ENCODE results near the gene CLCN1.

CLCN1 gene

DNA sequence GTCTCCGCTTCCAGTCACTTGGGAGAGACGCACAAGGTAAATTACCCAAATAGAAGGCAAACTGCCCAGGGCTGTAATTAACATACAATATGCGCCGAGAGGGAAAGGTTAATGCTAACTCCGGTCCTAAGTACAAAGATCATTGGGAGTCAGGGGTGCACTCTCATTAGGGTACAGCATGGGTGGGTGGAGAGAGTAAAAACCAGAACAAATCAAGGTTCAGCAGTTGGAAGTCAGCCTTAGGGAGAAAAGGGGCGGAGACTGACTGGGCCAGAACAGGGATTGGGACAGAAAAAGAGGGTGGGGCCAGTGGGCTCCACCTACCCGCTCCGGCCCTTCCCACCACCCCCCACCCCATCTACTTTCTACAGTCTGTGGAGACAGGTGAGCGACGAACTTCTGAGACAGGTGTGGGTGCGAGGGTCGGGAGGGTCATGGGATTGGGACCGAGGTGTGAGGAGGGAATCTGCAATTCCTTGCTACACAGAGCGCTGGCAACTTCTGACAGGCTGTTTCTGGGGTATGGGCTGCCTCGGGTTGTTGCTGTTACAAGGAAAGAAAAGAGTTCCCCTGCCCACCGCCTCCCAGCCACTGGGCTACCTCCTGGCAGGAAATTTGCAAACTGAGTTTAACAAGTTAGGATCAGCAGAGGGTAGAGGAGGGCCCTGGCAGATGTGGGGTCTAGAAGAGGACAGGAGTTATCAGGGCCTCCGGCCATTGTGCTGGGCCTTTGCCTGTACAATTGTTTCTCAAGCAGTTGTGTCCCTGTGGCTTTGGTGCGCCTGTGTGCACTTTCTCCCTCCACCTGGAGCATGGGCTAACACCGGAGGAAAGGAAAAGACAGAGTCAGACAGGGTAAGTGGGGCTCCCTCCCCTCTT, 31.1 kb upstream of the CLCN1 start, which contains the start of gene TMEM139:
Gene TMEM139, plus strand, starts transcription at position 368 of the 879 bp plus-strand sequence. CDS start 1,000 bp downstream, outside the sequence.
- no peak for DNase-seq (ENCODE audit: low read depth)

DNA sequence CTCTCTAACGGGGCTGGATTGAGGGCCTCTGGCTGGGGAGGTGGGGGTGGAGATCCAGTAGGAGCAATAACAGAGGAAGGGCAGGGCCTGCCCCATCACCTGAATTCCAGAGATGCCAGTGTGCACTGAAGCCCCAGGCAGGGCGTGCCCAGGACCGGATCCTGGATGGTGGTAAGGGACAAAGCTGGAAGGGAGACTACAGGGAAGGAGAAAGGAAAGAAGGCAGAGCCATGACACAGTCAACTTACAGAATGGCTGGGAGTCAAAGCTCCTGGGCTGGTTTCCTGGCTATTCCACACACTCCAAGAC, 30.5 kb upstream of the CLCN1 start:
- DNase-seq (ENCODE audit: low read depth) = no peak
- no peak overlapping the region for H3K4me3 ChIP-seq (ENCODE audit: low read depth, low read length)
- TF ChIP-seq, protein P1, sequence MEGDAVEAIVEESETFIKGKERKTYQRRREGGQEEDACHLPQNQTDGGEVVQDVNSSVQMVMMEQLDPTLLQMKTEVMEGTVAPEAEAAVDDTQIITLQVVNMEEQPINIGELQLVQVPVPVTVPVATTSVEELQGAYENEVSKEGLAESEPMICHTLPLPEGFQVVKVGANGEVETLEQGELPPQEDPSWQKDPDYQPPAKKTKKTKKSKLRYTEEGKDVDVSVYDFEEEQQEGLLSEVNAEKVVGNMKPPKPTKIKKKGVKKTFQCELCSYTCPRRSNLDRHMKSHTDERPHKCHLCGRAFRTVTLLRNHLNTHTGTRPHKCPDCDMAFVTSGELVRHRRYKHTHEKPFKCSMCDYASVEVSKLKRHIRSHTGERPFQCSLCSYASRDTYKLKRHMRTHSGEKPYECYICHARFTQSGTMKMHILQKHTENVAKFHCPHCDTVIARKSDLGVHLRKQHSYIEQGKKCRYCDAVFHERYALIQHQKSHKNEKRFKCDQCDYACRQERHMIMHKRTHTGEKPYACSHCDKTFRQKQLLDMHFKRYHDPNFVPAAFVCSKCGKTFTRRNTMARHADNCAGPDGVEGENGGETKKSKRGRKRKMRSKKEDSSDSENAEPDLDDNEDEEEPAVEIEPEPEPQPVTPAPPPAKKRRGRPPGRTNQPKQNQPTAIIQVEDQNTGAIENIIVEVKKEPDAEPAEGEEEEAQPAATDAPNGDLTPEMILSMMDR (IDR thresholded peaks at IDR 0.05; ENCODE audit: low read depth, low read length) = no peak
- TF ChIP-seq MYC (IDR thresholded peaks at IDR 0.05; ENCODE audit: low read depth, low read length) = no peak
- TF ChIP-seq, protein P2, sequence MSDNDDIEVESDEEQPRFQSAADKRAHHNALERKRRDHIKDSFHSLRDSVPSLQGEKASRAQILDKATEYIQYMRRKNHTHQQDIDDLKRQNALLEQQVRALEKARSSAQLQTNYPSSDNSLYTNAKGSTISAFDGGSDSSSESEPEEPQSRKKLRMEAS (IDR thresholded peaks at IDR 0.05; ENCODE audit: low read depth, low read length) = no peak

More for the DNA sequence above, 31.1 kb upstream of the CLCN1 start, which contains the start of gene TMEM139:
- TF ChIP-seq POLR2A (IDR thresholded peaks at IDR 0.05; ENCODE audit: extremely low read depth, insufficient read length) = no peak
- TF ChIP-seq, protein P1 (IDR thresholded peaks at IDR 0.05; ENCODE audit: low read depth, low read length) = no peak
- no peak for TF ChIP-seq MYC (IDR thresholded peaks at IDR 0.05; ENCODE audit: low read depth, low read length)
- TF ChIP-seq, protein P2 (IDR thresholded peaks at IDR 0.05; ENCODE audit: low read depth, low read length) = no peak
- no peak within 1 kb of the TSS for H3K4me3 ChIP-seq (ENCODE audit: low read depth, low read length)

DNA sequence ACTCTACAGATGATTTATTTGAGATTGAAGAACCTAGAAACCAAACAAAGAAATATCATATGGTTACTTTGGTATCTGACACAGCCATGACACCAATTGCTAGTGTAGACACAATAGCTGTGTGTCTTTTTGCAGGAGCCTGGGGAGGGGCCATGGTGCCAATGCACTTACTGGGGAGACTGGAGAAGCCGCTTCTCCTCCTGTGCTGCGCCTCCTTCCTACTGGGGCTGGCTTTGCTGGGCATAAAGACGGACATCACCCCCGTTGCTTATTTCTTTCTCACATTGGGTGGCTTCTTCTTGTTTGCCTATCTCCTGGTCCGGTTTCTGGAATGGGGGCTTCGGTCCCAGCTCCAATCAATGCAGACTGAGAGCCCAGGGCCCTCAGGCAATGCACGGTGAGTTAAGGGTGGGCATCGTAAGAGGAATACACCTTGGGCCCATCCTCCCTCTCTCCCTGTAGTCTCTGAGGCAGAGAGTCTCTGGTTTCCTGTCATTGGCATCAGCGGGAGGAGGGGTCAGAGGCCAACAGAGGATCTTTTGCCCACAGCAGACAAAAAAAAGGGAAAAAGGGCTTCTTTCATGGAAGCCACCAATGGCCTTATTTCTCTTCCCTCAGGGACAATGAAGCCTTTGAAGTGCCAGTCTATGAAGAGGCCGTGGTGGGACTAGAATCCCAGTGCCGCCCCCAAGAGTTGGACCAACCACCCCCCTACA, 29.9 kb upstream of the CLCN1 start:
- H3K4me3 ChIP-seq (ENCODE audit: low read depth, low read length) = no peak overlapping the region
- DNase-seq (ENCODE audit: low read depth) = no peak
- TF ChIP-seq MYC (IDR thresholded peaks at IDR 0.05; ENCODE audit: low read depth, low read length) = no peak
- TF ChIP-seq, protein P1 (IDR thresholded peaks at IDR 0.05; ENCODE audit: low read depth, low read length) = no peak
- TF ChIP-seq POLR2A (IDR thresholded peaks at IDR 0.05; ENCODE audit: extremely low read depth, insufficient read length) = no peak
- TF ChIP-seq, protein P2 (IDR thresholded peaks at IDR 0.05; ENCODE audit: low read depth, low read length) = no peak

DNA sequence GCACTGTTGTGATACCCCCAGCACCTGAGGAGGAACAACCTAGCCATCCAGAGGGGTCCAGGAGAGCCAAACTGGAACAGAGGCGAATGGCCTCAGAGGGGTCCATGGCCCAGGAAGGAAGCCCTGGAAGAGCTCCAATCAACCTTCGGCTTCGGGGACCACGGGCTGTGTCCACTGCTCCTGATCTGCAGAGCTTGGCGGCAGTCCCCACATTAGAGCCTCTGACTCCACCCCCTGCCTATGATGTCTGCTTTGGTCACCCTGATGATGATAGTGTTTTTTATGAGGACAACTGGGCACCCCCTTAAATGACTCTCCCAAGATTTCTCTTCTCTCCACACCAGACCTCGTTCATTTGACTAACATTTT, 29.4 kb upstream of the CLCN1 start:
- no peak overlapping the region for H3K4me3 ChIP-seq (ENCODE audit: low read depth, low read length)
- no peak for DNase-seq (ENCODE audit: low read depth)
- TF ChIP-seq, protein P1 (IDR thresholded peaks at IDR 0.05; ENCODE audit: low read depth, low read length) = no peak
- no peak for TF ChIP-seq POLR2A (IDR thresholded peaks at IDR 0.05; ENCODE audit: extremely low read depth, insufficient read length)
- TF ChIP-seq MYC (IDR thresholded peaks at IDR 0.05; ENCODE audit: low read depth, low read length) = no peak
- TF ChIP-seq, protein P2 (IDR thresholded peaks at IDR 0.05; ENCODE audit: low read depth, low read length) = no peak

DNA sequence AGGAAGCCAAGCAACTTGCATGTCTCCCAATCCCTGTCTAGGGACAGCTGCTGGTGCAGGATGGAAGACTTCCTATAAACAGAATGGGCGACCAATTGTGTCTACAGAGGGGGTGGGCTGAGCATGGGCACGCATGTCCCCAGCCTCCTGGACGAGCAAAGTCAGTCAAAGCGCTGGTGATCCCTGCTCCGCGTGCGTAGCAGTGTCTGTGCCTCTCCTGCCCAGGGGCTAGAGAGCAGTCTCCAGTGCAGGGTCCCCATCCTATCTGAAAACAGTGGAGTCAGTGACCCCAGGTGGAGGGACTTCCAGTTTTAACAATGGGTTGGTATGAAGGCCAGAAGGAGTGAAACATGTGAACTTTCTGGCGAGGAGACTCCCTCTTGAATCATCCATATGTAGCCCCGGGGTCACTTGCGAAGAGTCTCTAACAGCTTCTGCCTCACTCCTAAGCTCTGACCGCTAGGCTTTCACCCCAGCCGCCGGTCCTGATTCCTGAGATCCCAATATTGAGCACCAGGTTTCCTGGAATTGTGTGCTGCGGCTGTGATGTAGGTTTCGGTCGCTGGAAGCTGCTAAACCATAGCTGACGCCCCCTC, 28.5 kb upstream of the CLCN1 start:
- no peak for DNase-seq (ENCODE audit: low read depth)
- H3K4me3 ChIP-seq (ENCODE audit: low read depth, low read length) = no peak overlapping the region
- TF ChIP-seq POLR2A (IDR thresholded peaks at IDR 0.05; ENCODE audit: extremely low read depth, insufficient read length) (no peak), MYC (IDR thresholded peaks at IDR 0.05; ENCODE audit: low read depth, low read length) (no peak)
- TF ChIP-seq, protein P2 (IDR thresholded peaks at IDR 0.05; ENCODE audit: low read depth, low read length) = no peak
- TF ChIP-seq, protein P1 (IDR thresholded peaks at IDR 0.05; ENCODE audit: low read depth, low read length) = no peak
